Measurements from ENCODE around the gene THAP8.
"Not testable (repeated sequence)": the region's sequence is repeated elsewhere in the genome, so short reads cannot be mapped to it uniquely, and the experiment has no call there.

Gene THAP8

DNA sequence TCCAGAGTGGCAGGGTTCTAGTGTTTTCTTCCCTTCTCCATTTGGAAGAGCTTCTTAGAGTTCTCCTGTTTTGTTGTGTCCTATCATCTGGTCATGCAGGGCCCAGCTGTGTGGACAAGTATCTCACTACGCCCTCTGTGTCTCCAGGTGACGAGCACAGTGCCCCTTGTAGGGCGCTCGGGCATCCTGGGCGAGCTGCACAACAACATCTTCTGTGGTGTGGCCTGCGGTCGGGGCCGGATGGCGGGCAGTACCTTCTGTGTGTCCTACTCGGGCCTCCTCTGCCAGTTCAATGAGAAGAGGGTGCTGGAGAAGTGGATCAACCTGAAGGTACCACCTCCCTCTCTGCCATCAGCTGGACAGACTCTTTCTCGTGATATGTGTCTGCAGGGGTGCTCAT is 13.6 kb upstream of the THAP8 start:
- no peak for DNase-seq

GRCh38 chr19:36064826-36065225 is 10.7 kb upstream of the THAP8 start:
- DNase-seq: no peak

- no peak for DNase-seq
Observed at GRCh38 chr19:36061367-36061766, 7.3 kb upstream of the THAP8 start.

DNA sequence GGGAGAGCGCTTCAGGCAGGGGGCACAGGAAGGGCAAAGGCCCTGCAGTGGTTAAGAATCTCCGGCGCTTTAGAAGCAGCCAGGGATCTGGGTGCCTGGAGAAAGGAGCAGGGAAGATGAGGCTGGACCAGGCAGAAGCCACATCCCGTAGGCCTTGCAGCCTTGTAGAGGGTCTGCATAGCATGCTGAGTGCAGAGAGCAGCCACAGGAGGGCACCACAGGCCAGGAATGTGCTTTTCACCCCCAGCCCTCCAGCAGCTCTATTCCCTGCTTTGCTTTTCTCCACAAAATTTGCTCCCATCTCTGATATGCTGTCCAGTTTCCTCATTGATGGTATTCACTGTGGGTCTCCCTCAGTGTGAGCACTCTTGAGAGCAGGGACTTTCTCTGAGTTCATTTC is 6.3 kb upstream of the THAP8 start:
- DNase-seq: no peak

GRCh38 chr19:36059180-36059910 is 5.3 kb upstream of the THAP8 start:
- DNase-seq: no peak

GRCh38 chr19:36058481-36059179 is 4.5 kb upstream of the THAP8 start:
- DNase-seq: no peak

DNA sequence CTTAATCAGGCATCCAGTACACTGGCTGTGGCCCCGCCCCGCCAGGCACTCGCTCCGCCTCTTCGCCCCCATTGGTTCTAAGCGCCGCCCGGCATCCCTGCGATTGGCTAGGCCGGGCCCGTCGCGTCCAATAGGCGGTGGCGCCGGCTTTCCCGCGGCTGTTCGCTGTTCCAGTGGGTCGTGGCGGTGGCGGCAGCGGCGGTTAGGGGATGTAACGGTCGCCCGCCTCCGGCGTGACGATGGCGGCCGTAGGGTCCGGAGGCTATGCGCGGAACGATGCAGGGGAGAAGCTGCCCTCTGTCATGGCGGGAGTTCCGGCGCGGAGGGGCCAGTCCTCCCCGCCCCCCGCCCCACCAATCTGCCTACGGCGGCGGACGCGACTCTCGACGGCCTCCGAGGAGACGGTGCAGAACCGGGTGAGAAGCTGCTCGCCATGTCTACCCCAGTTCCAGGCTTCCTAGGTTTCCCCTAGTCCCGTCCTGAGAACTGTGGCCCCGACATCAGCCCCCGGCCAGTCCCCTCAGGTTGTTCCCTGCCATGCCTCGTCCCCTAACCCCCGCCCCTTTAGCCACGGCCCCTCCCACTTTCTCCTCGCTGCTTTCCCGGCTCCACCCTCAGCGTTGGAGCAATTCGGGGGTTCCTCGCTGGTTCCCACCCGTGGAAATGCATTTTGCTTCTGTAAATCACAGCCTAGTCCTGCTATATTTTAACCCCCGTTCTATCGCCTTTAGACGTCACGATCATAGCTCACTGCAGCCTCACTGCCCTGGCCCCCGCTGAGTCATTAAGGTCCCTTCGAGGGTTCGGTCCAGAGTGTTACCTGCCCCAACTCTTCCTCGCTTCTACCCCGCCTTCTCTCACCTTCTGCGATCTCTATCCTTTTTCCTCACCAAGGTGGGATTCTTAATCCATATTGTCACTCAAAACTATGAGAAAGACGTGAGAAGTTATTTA is 925 bp upstream of the THAP8 start, which contains the start of gene WDR62:
TSS of gene WDR62 (plus strand) at position 165 of the 954 bp plus-strand sequence. CDS start at position 240, 75 bp downstream.
- peak; percentile 93 for DNase-seq

DNA sequence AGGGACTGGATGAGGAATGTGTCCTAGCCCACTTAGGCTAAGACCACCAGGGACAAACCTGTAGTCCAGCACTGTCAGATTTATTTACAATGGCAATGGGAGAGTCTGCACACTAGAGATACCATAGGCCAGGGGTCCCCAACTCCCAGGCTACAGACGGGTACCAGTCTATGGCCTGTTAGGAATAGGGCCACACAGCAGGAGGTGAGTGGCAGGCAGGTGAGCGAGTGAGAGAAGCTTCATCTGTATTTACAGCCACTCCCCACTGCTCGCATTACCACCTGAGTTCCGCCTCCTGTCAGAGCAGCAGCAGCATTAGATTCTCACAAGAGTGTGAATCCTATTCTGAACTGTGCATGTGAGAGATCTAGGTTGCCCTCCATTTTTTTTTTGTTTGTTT is 2.4 kb downstream of the THAP8 start:
- no peak for DNase-seq

- DNase-seq: no peak
Observed at GRCh38 chr19:36051236-36051635, 2.8 kb downstream of the THAP8 start.

- DNase-seq: no peak
Observed at GRCh38 chr19:36049080-36049698, 4.9 kb downstream of the THAP8 start.

- no peak for DNase-seq
Observed at GRCh38 chr19:36047835-36048234, 6.2 kb downstream of the THAP8 start.

- DNase-seq: no peak
Observed at GRCh38 chr19:36046443-36047050, 7.5 kb downstream of the THAP8 start.

DNA sequence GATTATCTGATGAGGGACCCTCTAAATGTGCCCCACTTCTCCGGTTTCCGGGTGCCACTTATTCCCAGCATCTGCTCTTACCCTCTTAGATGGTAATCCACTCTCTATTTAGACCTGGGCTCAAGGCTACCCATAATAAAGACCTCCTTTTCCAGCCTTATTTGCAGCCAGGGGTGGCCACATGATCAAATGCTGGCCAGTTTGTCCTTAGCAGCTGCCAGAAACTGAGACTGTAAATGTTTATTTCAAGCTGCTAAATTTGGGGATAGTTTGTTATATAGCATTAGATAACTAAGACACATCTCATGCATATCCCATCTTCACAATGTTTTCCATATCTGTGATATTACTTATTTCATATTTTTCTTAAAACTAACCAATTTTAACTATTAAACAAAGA is 10.1 kb downstream of the THAP8 start:
- DNase-seq: no peak

DNA sequence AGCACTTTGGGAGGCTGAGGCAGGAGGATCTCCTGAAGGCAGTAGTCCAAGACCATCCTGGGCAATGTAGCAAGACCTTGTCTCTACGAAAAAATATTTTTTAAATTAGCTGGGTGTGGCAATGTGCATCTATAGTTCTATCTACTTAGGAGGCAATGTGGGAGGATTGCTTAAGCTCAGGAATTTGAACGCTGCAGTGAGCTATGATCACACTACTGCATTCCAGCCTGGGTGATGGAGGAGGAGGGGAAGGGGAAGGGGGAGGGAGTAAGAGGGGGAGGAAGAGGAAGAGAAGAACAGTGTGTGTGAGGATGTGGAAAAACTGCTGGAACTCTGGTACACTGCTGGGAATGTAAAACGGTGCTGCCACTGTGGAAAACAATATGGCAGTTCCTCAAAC is 12.3 kb downstream of the THAP8 start:
- DNase-seq: no peak

DNA sequence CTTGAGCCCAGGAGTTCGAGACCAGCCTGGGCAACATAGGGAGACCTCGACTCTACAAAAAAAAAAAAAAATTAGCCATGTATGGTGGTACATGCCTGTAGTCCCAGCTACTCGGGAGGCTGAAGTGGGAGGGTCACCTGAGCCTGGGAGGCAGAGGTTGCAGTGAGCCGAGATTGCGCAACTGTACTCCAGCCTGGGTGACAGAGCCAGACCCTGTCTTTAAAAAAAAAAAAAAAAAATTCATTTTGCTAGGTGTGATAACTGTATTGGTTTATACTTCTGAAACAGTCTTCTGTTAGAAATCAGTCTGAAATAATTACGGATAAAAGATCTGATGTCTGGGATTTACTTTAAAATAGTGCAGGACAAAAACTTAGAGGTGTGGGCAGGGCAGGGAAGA is 13.0 kb downstream of the THAP8 start:
- not testable (repeated sequence) for DNase-seq

DNA sequence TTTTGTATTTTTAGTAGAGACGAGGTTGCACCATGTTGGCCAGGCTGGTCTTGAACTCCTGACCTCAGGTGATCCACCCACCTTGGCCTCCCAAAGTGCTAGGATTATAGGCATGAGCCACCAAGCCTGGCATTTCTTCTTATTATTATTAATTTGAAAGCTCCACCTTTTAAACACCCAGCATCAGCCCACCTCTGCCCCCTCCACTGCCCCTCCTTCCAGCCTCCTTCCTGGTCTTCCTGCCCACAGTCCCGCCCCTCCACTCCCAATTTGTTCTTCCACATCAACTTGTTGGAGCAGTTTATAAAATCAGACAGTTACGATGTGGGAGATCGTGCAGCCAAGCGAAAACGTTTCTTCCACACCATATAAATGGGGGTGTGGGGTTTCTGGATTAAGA is 13.6 kb downstream of the THAP8 start:
- DNase-seq: no peak

- peak; percentile 52 for DNase-seq
Observed at GRCh38 chr19:36032251-36033104, 21.6 kb downstream of the THAP8 start, which contains the start of gene CLIP3. Gene CLIP3 (minus strand): TSS chr19:36032873. CDS start chr19:36032357, 516 bp downstream.

DNA sequence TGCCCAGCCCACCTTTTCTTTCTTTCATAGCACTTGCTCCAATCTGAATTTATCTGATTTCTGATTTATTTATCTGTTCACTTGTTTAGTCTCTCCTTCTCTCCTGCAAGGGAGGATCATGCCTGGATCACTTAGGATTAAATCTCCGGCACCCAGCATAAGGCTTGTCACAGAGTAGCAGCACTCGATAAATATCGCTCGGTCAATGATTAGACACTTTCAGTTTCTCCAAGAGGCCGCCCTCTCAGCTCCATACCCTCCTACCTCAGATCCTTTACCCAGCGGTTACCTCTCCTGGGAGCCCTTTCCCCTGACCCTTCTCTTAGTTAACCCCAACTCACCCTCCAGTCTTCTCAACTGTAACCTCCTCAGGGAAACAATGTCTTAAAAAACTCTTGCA is 22.8 kb downstream of the THAP8 start:
- DNase-seq: no peak

DNA sequence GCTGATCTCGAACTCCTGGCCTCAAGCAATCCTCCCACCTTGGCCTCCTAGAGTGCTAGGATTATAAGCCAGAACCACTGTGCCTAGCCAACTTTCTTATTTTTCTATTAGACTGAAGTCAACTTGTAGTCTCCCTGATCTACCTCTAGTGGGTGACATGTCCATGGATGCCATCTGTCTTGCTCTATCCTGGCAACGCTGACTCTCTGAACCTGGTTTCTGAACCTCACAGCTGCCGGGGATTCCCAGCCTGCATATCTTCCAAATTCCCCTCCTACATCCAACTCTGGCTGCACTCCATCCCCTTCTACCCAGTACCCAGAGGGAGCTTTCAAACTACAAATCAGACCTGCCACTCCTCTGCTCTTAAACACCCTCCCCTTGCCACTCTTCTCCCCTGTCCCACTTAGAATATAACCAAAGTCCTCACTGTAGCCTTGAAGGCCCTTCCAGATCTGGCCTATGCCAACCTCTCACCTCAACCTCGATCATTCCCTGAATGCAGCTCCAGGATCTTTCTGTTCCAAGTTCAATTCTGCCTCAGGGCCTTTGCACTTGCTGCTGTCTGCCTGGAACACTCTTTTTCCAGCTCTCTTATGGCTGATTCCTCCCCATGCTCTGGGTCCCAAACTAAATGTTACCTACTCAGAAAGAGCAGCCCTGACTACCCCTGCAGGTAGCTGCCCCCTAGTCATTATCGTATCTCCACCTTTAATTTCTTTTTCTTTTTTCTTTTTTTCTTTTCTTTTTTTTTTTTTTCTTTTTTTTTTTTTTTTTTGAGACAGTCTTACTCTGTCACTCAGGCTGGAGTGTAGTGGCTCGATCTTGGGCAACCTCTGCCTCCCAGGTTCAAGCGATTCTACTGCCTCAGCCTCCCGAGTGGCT is 23.6 kb downstream of the THAP8 start:
- DNase-seq: no peak
